PC-3 (cell line): ENCODE data around the gene SLC15A3. TPM values are rescaled to one million over a fixed set of nuclear protein-coding genes. Genes with fewer than 3 reads are reported as not detected.

ENCODE experiments used
- ATAC-seq: fragments of 200-7000 bp; cut with Tn5 transposase; 2 replicates; pipeline ENCODE4 v1.9.1; 2020; ENCODE audit warnings: mild to moderate bottlenecking, moderate library complexity
- BruUV-seq: library from RNA; stranded (reverse); fragments of 400-500 nt; replicated peaks from 2 replicates; lab custom pipeline; 2021; lab: Mats Ljungman, UMichigan
- CTCF ChIA-PET: fragments of 300-600 bp; sonication (Branson Sonifier 250); formaldehyde crosslinking; loops from one replicate; lab custom pipeline; 2022; ENCODE audit warnings: antibody characterized with exemption; lab: Charles Lee
- POLR2A ChIA-PET: fragments of 300-600 bp; sonication (Branson Sonifier 250); formaldehyde crosslinking; loops from one replicate; lab custom pipeline; 2022; ENCODE audit warnings: antibody characterized with exemption; ENCODE audit not compliant: unreplicated experiment; lab: Charles Lee
- DNase-seq: peaks from one replicate; pipeline ENCODE4 v3.0.0-alpha.2; 2015
- H2AFZ ChIP-seq: fragments of 300-600 bp; sonication (generic); 2 replicates; pipeline ENCODE4 v1.6.0; 2016; ENCODE audit warnings: antibody characterized with exemption, low read length
- H3F3A ChIP-seq: fragments of 300-600 bp; sonication (generic); one replicate; pipeline ENCODE4 v1.6.0; 2017; ENCODE audit warnings: antibody characterized with exemption, low read length, control low read depth, mild to moderate bottlenecking; ENCODE audit not compliant: unreplicated experiment
- H3K27ac ChIP-seq: fragments of 300-600 bp; sonication (generic); 2 replicates; pipeline ENCODE4 v1.5.1; 2016; ENCODE audit warnings: mild to moderate bottlenecking, low read length
- H3K27me3 ChIP-seq: fragments of 300-600 bp; sonication (generic); 2 replicates; pipeline ENCODE4 v1.6.1; 2016; ENCODE audit warnings: low read length, mixed read lengths
- H3K36me3 ChIP-seq: fragments of 300-600 bp; sonication (generic); 2 replicates; pipeline ENCODE4 v1.6.1; 2016; ENCODE audit warnings: low read depth, mixed run types, low read length, mixed read lengths
- H3K4me1 ChIP-seq: fragments of 300-600 bp; sonication (generic); 2 replicates; pipeline ENCODE4 v1.5.1; 2016; ENCODE audit warnings: low read length; ENCODE audit not compliant: insufficient read depth
- H3K4me2 ChIP-seq: fragments of 300-600 bp; sonication (generic); 2 replicates; pipeline ENCODE4 v1.6.0; 2016; ENCODE audit warnings: low read length
- H3K4me3 ChIP-seq: fragments of 300-600 bp; sonication (generic); 2 replicates; pipeline ENCODE4 v1.5.1; 2016; ENCODE audit warnings: mild to moderate bottlenecking, low read length, mixed read lengths
- H3K79me2 ChIP-seq: fragments of 300-600 bp; sonication (generic); 2 replicates; pipeline ENCODE4 v1.6.1; 2017; ENCODE audit warnings: low read length, mixed read lengths
- H3K9ac ChIP-seq: fragments of 300-600 bp; sonication (generic); 2 replicates; pipeline ENCODE4 v1.6.0; 2016; ENCODE audit warnings: mild to moderate bottlenecking, low read length
- H3K9me2 ChIP-seq: fragments of 300-600 bp; sonication (generic); replicated peaks from 2 replicates; pipeline ENCODE4 v1.6.1; 2016; ENCODE audit warnings: mixed run types, low read length, mixed read lengths
- H3K9me3 ChIP-seq: fragments of 300-600 bp; sonication (generic); 2 replicates; pipeline ENCODE4 v1.6.1; 2016; ENCODE audit warnings: low read length, mixed read lengths
- H4K20me1 ChIP-seq: fragments of 300-600 bp; sonication (generic); 2 replicates; pipeline ENCODE4 v1.6.1; 2016; ENCODE audit warnings: low read length, mixed read lengths
- CTCF ChIP-seq: fragments of 300-600 bp; sonication (generic); conservative IDR thresholded peaks from 2 replicates; pipeline ENCODE4 v1.5.1; 2017; ENCODE audit warnings: antibody characterized with exemption, low read depth, mild to moderate bottlenecking, low read length
- EZH2 ChIP-seq: fragments of 300-600 bp; sonication (generic); IDR thresholded peaks from one replicate; pipeline ENCODE4 v1.6.1; 2017; ENCODE audit warnings: antibody characterized with exemption, mild to moderate bottlenecking, low read length; ENCODE audit not compliant: unreplicated experiment
- EZH2phosphoT487 ChIP-seq: fragments of 300-600 bp; sonication (generic); IDR thresholded peaks from 2 replicates; pipeline ENCODE4 v1.6.1; 2018; ENCODE audit warnings: mild to moderate bottlenecking, antibody characterized with exemption, low read length, borderline replicate concordance
- intact Hi-C: fragments of 100-400 bp; cut with micrococcal nuclease; formaldehyde crosslinking; loops from 2 replicates; pipeline ENCODE4 v1.9.0; 2023
- total RNA-seq: library from RNA; depleted of rRNA; stranded (reverse); fragments of >200 nt; gene quantifications from 2 replicates; pipeline ENCODE4 v1.2.3, GENCODE V29; 2014; rRNA removed

Gene SLC15A3
- total RNA-seq, 1 experiment from 2014 or later, result not detected

- Histone ChIP-seq H3K36me3 (peaks cover 19% of the 10 kb centered on the region; the same call in 1 of the 2 replicates), H4K20me1 (no peaks in the 10 kb centered on the region), H3K9ac (no peak overlapping the region), H2AFZ (no peak overlapping the region), H3K27ac (no peak overlapping the region), H3K9me2 (no peaks in the 10 kb centered on the region), H3K4me2 (no peak overlapping the region), H3K4me3 (no peak overlapping the region), H3K27me3 (no peaks in the 10 kb centered on the region), H3K79me2 (no peaks in the 10 kb centered on the region), H3F3A (no peaks in the 10 kb centered on the region), H3K4me1 (no peaks in the 10 kb centered on the region), H3K9me3 (no peaks in the 10 kb centered on the region)
- POLR2A ChIA-PET, result no interaction called here
- DNase-seq, result no peak
- no peak for ATAC-seq
- BruUV-seq, result no TSS peak
- no peak for TF ChIP-seq EZH2phosphoT487
- no peak for TF ChIP-seq EZH2
- TF ChIP-seq CTCF, result no peak
- intact Hi-C loops, result no loop called here
- CTCF ChIA-PET, result interaction anchor here (1.2 kb wide), 1 partner anchor 59 kb away, joined by 9 read pairs; no protein-coding TSS in a partner anchor
These were observed 62.1 kb downstream of the SLC15A3 start for GRCh38 chr11:60889869-60890311.

- CTCF ChIA-PET, result interaction anchor here (0.6 to 2.8 kb wide), 11 partner anchors 12 to 516 kb away, joined by 3 to 123 read pairs (median 4); partner anchors contain the start of genes PTGDR2 and TMEM109
- H3K36me3 ChIP-seq, result peaks cover 7% of the 10 kb centered on the region; the same call in 1 of the 2 replicates
- H3K4me1 ChIP-seq, result no peaks in the 10 kb centered on the region
- no peak overlapping the region for H3K4me3 ChIP-seq
- TF ChIP-seq EZH2, result no peak
- TF ChIP-seq CTCF, result peak; percentile 93
- TF ChIP-seq EZH2phosphoT487, result no peak
- no peaks in the 10 kb centered on the region for H3F3A ChIP-seq
- POLR2A ChIA-PET, result interaction anchor here (0.6 to 0.7 kb wide), 2 partner anchors 56 kb away, joined by 3 to 5 read pairs; no protein-coding TSS in a partner anchor
- no peaks in the 10 kb centered on the region for H4K20me1 ChIP-seq
- intact Hi-C loops, result loop anchor here (1.0 kb wide), 3 partner anchors 43 to 112 kb away; no protein-coding TSS in a partner anchor
- H3K27me3 ChIP-seq, result no peaks in the 10 kb centered on the region
- no TSS peak for BruUV-seq
- H3K79me2 ChIP-seq, result no peaks in the 10 kb centered on the region
- DNase-seq (peak; percentile 79), ATAC-seq (peak; percentile 98)
- H3K27ac ChIP-seq, result no peak overlapping the region
- H3K9me3 ChIP-seq, result no peaks in the 10 kb centered on the region
- no peak overlapping the region for H3K4me2 ChIP-seq
- H3K9ac ChIP-seq, result no peak overlapping the region
- no peak overlapping the region for H2AFZ ChIP-seq
- H3K9me2 ChIP-seq, result no peaks in the 10 kb centered on the region
These were observed 64.4 kb downstream of the SLC15A3 start for GRCh38 chr11:60887556-60887955.

Other genes with a start within 250 kb of the SLC15A3 start
- gene MS4A18, start 227.5 kb downstream of the SLC15A3 start, total RNA-seq, result not detected in 2 replicates
- gene MS4A15, start 195.3 kb downstream of the SLC15A3 start, total RNA-seq, result not detected in 2 replicates
- not detected in 2 replicates for gene MS4A10, start 166.8 kb downstream of the SLC15A3 start, total RNA-seq
- 67.9 and 108 TPM in 2 replicates for gene CCDC86, start 110.1 kb downstream of the SLC15A3 start, total RNA-seq
- gene PTGDR2, start 96.2 kb downstream of the SLC15A3 start, total RNA-seq, result 0.06 TPM in 1 of 2 replicates, not detected in the other
- gene ZP1, start 84.6 kb downstream of the SLC15A3 start, total RNA-seq, result not detected in 2 replicates
- 165 and 177 TPM in 2 replicates for gene PRPF19, start 45.6 kb downstream of the SLC15A3 start, total RNA-seq
- 165 and 202 TPM in 2 replicates for gene TMEM109, start 38.0 kb downstream of the SLC15A3 start, total RNA-seq
- gene TMEM132A, start 27.7 kb downstream of the SLC15A3 start, total RNA-seq, result 84.2 and 88.1 TPM in 2 replicates
- gene CD6, start 19.5 kb upstream of the SLC15A3 start, total RNA-seq, result not detected in 2 replicates
- gene CD5, start 150.3 kb upstream of the SLC15A3 start, total RNA-seq, result 0.11 and 0.12 TPM in 2 replicates
- 28.9 and 34.9 TPM in 2 replicates for gene VPS37C, start 209.2 kb upstream of the SLC15A3 start, total RNA-seq